22Rv1 (cell line): ENCODE measurements around the gene MYH14.

Source experiments
- H3K27ac ChIP-seq: fragments of 450-650 bp; 2 replicates; pipeline ENCODE4 v1.5.1; 2017
- CTCF ChIP-seq: fragments of 450-650 bp; IDR thresholded peaks from 2 replicates; pipeline ENCODE4 v1.5.1; 2017; ENCODE audit warnings: mild to moderate bottlenecking
- ZFX ChIP-seq: fragments of 450-650 bp; IDR thresholded peaks from 2 replicates; pipeline ENCODE4 v1.6.1; 2017; ENCODE audit warnings: antibody characterized with exemption, borderline replicate concordance

Gene MYH14

DNA sequence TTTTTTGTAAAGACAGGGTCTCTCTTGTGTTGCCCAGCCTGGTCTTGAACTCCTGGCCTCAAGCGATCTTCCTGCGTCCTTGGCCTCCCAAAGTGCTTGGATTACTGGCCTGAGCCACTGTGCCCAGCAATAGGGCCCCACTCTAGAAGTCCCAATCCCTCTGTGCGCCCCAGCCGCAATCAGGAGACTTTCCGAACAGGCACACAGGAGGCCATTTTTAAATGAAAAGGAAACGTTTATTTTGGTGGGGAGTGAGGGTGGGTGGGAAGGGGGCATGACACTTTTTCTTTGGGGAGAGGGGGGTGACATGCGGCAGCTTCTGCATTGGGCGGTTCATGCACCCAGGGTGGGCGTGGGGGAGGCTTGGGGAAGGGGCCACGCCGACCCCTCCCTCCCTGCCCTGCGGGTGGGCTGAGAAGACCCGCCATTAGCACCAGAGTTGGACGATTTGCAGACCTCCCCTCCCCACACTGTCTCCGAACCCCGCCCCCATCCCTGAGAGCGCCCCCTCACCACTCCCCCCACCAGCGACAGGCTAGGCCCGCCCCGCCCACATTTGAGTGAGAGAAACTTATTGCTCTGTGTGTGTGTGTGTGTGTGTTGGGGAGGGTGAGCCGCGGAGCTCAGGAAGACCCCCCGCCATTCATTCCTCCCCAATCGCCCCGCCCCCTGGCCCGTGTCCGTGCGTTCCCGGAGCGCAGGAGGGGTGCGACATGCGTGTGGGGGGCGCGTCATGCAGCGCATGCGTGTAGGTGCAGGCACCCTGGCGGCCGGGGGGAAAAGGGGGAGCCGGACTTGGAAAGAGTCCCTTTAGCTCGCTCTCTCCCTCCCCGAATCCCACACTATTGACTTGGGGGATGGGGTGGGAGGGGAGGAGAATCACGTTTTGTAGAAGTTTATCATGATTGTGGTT, 108.6 kb downstream of the MYH14 start:
- H3K27ac ChIP-seq, result peak overlapping the region; percentile 52
- TF ChIP-seq ZFX, result no peak
- TF ChIP-seq CTCF, result no peak

DNA sequence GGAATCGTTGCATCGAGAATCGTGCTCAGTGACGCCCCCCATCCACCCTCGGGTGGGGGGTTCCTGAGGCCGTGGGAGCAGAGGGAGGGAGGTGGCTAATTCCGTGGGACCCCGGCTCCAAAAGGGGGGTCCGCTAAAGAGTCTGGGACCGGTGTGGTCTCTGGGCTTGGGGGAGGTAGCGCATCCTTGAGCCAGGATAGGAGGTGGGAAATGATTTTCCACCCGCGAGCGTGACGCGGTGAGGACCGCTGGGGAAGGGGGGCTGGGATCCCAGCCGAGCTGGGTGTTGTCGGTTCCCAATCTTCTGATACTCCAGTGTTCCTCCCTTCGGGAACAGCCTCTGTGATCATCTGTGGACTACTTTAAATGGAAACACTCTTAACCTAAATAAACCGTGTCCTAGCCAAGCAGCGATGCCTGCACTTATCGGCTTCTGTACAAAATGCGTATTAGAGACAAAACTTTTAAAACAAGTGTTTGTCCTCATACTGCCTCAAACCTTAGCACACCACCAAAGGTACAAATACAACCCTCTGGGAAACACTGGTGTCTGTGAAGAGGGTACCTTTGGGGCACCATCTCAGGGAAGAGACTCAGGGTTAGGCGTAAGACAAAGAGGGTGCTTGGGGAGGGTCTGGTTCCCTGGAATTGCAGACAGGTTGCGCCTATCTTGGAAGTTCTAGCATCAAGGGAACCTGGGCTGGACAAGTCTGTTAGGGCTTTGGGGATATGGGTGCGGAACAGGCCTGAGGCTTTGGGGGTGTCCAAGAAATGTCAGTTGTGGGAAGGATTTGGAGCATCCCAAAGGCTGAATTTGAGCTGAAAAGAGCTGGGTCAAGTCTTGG, 109.8 kb downstream of the MYH14 start:
- H3K27ac ChIP-seq, result peak overlapping the region; percentile 52

GRCh38 chr19:50313812-50314536, 110.6 kb downstream of the MYH14 start:
- TF ChIP-seq CTCF (peak; percentile 28), ZFX (no peak)
- peak overlapping the region; percentile 52 for H3K27ac ChIP-seq

More for the DNA sequence above, 109.8 kb downstream of the MYH14 start:
- TF ChIP-seq CTCF, result no peak
- TF ChIP-seq ZFX, result no peak

DNA sequence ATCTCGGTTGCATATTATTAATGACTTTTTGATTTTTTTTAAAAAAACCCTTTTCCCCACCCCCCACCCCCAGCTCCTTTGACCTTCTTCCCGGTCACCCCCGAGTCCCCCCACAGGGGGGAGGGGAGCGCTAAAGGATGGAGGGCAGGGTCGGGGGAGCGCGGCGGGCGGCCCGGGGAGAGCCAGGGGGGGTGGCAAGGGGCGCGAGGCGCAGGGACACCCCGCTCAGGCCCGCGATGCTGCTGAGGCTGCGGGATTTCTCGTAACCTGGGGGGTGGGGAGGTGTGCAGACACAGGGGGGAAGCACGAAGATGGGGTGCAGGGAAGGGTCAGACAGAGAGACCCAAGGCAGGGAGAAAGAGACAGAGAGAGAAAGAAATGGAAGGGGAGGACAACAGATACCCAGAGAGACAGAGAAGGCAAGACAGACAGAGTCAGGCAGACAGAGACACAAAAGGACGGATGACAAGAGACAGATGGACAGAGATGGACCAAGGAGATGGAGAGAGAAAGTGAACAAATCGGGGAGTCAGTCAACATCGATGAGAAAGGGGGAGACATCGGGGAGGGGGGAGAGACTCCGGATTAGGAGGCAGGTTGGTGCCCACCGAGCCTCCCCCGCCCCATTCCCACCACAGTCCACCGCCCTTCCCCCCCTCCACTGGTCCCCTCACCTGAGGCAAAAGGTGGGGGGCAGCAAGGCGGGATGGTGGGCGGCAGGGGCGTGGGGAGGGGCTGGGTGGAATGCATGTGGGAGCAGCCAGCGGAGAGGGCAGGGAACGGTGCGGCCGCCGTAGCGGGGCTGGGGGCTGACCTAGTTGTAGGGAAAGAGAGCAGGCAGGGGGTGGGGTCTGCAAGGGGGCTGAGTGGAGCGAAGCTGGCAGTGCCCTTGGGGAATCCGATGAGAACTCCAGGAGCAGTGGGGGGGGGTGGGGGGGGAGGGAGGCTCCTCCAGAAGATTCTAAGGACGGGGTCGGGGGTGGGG, 111.6 kb downstream of the MYH14 start:
- TF ChIP-seq ZFX, result no peak
- no peak overlapping the region for H3K27ac ChIP-seq

DNA sequence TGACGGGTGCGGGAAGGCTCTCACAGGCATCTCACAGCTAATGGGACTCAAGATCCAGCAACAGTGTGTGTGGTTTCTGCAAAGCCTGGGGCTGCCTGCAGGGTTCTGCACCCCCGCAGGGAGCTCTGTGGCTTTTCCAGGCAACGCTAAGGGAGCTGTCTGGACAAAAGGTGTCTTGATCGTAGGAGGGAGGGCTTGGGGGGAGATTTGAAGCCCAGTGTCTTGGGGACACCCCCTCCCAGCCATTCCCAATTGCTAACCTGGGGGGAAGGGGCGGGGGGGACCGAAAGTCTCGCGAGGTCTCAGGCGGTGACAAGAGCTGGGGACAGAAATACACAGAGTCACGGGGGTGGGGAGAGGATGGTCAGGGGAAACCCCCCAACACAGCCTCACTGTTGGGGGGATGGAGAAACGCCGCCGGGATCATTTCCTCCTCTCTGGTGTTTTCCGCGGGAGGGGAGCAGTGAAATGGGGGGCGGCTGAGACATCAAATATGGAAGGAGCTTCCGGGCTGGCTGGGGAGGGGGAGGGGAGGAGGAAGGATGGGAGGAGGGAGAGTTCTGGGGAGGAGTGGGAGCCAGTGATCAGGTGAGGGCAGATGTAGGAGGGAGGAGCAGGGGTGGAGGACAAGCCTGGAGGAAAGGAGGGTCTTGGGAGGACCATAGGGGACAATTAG, 112.5 kb downstream of the MYH14 start:
- TF ChIP-seq CTCF (no peak), ZFX (no peak)
- H3K27ac ChIP-seq, result no peak overlapping the region

GRCh38 chr19:50317115-50317514, 113.7 kb downstream of the MYH14 start:
- TF ChIP-seq CTCF, result no peak
- TF ChIP-seq ZFX, result no peak
- no peak overlapping the region for H3K27ac ChIP-seq
